ENCODE measurements around the gene PCF11.
"Not testable (repeated sequence)": the region's sequence is repeated elsewhere in the genome, so short reads cannot be mapped to it uniquely, and the experiment has no call there.

DNA sequence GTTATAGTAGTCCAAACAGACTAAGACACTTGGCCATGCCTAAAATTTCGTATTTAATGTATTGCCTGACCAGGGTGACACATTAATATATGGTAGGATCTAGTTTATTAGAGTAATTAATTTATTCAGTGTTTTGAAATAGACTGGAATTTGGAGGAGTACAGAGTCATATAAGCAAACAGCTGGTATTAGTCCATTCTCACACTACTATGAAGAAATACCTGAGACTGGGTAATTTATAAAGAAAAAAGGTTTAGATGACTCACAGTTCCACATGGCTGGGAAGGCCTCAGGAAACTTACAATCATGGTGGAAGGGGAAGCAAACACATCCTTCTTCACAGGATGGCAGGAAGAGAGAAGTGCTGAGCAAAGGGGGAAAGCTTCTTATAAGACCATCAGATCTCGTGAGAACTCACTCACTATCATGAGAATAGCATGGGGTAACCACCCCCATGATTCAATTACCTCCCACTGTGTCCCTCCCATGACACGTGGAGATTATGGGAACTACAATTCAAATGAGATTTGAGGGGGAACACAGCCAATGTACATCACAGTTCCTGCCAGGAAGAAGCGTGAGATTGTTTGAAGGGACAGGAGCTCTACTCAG lies 49.9 kb downstream of the PCF11 start:
- not testable (repeated sequence) for TF ChIP-seq CTCF (IDR thresholded peaks at IDR 0.05); ZFX (IDR thresholded peaks at IDR 0.05; ENCODE audit: borderline replicate concordance)

All from 22Rv1 (cell line).